ENCODE results near the gene STK39. TPM values are rescaled to one million over a fixed set of nuclear protein-coding genes. Genes with fewer than 3 reads are reported as not detected.

STK39 gene
- total RNA-seq, 1 donor from 2014 or later, result 46.0 TPM

- H3K4me3 ChIP-seq (ENCODE audit: low read depth, low read length), result no peak overlapping the region
- no peak for TF ChIP-seq CTCF (conservative IDR thresholded peaks at IDR 0.05; ENCODE audit: low read depth, low read length)
- DNase-seq (ENCODE audit: low read depth), result no peak
These were observed 101.7 kb downstream of the STK39 start for GRCh38 chr2:168145426-168146310.

GRCh38 chr2:168145011-168145410 is 102.4 kb downstream of the STK39 start:
- TF ChIP-seq CTCF (conservative IDR thresholded peaks at IDR 0.05; ENCODE audit: low read depth, low read length), result no peak
- no peak for DNase-seq (ENCODE audit: low read depth)
- H3K4me3 ChIP-seq (ENCODE audit: low read depth, low read length), result no peak overlapping the region

GRCh38 chr2:168143813-168144212 is 103.6 kb downstream of the STK39 start:
- TF ChIP-seq CTCF (conservative IDR thresholded peaks at IDR 0.05; ENCODE audit: low read depth, low read length), result no peak
- no peak for DNase-seq (ENCODE audit: low read depth)
- no peak overlapping the region for H3K4me3 ChIP-seq (ENCODE audit: low read depth, low read length)

- no peak for TF ChIP-seq CTCF (conservative IDR thresholded peaks at IDR 0.05; ENCODE audit: low read depth, low read length)
These were observed 106.5 kb downstream of the STK39 start for GRCh38 chr2:168140892-168141291.

GRCh38 chr2:168139852-168140251 is 107.5 kb downstream of the STK39 start:
- DNase-seq (ENCODE audit: low read depth), result no peak
- TF ChIP-seq CTCF (conservative IDR thresholded peaks at IDR 0.05; ENCODE audit: low read depth, low read length), result no peak
- H3K4me3 ChIP-seq (ENCODE audit: low read depth, low read length), result no peak overlapping the region

More at GRCh38 chr2:168140892-168141291, 106.5 kb downstream of the STK39 start:
- DNase-seq (ENCODE audit: low read depth), result no peak
- no peak overlapping the region for H3K4me3 ChIP-seq (ENCODE audit: low read depth, low read length)

- no peak for TF ChIP-seq CTCF (conservative IDR thresholded peaks at IDR 0.05; ENCODE audit: low read depth, low read length)
- H3K4me3 ChIP-seq (ENCODE audit: low read depth, low read length), result no peak overlapping the region
- no peak for DNase-seq (ENCODE audit: low read depth)
These were observed 108.5 kb downstream of the STK39 start for GRCh38 chr2:168138901-168139300.

- no peak overlapping the region for H3K4me3 ChIP-seq (ENCODE audit: low read depth, low read length)
- no peak for DNase-seq (ENCODE audit: low read depth)
- TF ChIP-seq CTCF (conservative IDR thresholded peaks at IDR 0.05; ENCODE audit: low read depth, low read length), result no peak
These were observed 109.0 kb downstream of the STK39 start for GRCh38 chr2:168138374-168138773.
